ENCODE results near the gene ORM2.
A peak's percentile ranks its signal among the peaks of the same experiment; 100 is the strongest.

The ORM2 gene

DNA sequence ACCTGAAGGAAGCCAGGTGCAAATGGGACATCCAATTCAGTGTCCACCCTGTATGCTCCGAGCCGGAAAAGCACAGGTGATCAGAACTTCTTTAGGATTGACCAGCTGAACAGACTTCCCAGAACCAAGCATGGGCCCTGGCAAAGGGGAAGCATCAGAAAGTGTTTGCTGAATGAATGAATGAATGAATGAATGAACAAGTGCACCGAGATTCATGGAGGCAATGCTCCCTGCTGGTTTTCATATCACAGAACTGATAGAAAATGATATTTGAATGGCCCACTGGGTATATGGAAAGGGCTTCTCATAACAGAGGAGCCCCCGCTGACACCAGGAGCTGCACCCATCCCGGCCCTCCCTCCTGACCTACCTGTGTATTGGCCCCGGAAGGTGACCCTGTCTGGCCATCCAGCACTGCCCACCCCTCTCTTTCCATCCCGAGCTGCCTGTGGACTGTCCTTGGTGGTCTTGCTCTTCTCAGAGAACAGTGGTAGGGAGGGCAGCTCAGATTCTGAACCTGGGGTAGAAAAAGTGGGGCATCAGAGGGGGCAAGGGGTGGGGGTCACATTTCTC is 15.9 kb downstream of the ORM2 start:
- DNase-seq (ENCODE audit: low read depth), result no peak
- TF ChIP-seq, protein P1, sequence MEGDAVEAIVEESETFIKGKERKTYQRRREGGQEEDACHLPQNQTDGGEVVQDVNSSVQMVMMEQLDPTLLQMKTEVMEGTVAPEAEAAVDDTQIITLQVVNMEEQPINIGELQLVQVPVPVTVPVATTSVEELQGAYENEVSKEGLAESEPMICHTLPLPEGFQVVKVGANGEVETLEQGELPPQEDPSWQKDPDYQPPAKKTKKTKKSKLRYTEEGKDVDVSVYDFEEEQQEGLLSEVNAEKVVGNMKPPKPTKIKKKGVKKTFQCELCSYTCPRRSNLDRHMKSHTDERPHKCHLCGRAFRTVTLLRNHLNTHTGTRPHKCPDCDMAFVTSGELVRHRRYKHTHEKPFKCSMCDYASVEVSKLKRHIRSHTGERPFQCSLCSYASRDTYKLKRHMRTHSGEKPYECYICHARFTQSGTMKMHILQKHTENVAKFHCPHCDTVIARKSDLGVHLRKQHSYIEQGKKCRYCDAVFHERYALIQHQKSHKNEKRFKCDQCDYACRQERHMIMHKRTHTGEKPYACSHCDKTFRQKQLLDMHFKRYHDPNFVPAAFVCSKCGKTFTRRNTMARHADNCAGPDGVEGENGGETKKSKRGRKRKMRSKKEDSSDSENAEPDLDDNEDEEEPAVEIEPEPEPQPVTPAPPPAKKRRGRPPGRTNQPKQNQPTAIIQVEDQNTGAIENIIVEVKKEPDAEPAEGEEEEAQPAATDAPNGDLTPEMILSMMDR (IDR thresholded peaks at IDR 0.05; ENCODE audit: low read depth, low read length, missing control alignments), result no peak
- no peak overlapping the region for H3K4me3 ChIP-seq (ENCODE audit: low read depth, low read length)

DNA sequence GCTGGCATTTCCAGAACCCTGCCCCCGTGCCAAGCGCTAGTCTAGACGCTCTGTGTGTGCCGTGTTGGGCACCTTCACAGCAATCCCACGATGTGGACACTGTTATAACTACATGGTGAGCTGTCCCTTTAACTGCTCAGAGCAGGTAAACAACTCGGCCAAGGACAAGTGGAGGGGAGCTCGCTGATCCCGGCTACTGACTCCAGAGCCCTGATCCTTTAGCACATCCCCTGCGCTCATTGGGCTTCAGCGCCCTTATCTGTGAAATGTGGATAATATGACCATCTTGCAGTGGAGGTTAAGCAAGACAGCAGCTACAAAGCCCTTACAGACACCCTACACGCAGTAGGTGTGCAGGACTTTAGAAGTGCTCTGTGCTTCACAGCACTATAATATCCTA is 16.5 kb downstream of the ORM2 start:
- H3K4me3 ChIP-seq (ENCODE audit: low read depth, low read length), result no peak overlapping the region
- TF ChIP-seq, protein P1 (IDR thresholded peaks at IDR 0.05; ENCODE audit: low read depth, low read length, missing control alignments), result no peak
- DNase-seq (ENCODE audit: low read depth), result no peak

DNA sequence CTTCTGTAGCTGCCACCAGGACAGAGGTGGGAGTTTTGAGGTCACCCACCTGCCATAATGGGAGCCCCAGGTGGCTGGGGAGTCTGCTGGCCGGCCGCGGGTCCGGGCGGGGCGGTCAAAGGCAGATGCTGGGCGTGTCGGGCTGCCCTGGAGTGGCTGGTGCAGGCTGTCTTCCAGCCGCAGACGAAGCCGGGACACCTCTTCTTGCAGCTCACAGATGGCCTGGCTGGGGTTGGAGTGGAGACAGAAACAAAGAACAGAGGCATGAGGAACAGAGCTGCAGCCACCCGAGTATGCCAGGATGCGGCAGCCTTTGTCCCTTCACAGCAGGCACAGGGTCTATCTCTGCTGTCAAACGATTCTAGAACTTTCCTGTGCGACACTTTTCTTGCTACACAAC is 18.0 kb downstream of the ORM2 start:
- TF ChIP-seq, protein P1 (IDR thresholded peaks at IDR 0.05; ENCODE audit: low read depth, low read length, missing control alignments), result no peak
- DNase-seq (ENCODE audit: low read depth), result no peak
- no peak overlapping the region for H3K4me3 ChIP-seq (ENCODE audit: low read depth, low read length)

DNA sequence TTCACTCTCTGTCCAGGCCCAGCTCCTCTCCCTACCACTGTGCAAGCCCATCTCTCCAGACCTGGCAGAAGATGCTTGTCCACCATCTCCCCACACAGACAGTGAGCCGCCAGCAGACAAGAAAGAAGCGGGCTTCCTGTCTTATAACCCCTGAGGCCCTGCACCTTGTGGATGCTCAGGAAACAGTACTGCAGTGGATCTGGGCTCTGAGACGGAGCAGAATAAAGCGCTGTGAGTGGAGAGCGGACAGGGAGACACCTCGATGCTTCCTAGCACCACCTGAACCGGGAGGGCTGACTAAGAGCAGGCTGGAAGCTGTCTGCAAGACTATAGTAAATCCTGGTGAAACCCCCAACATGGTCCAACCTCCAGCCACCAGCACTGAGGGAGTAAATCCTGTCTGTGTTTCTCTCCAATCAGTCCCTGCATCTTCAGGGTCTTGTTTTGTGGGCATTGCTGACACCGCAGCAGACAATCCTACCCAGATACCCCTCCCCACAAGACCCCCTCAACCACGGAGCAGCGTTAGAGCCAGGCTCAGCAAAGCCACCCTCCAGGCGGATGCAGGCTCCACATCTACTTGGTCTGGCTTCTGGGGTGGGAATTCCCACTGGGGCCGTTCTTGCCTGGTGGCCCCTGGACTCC is 18.7 kb downstream of the ORM2 start:
- no peak for DNase-seq (ENCODE audit: low read depth)
- no peak overlapping the region for H3K4me3 ChIP-seq (ENCODE audit: low read depth, low read length)
- TF ChIP-seq, protein P1 (IDR thresholded peaks at IDR 0.05; ENCODE audit: low read depth, low read length, missing control alignments), result no peak

DNA sequence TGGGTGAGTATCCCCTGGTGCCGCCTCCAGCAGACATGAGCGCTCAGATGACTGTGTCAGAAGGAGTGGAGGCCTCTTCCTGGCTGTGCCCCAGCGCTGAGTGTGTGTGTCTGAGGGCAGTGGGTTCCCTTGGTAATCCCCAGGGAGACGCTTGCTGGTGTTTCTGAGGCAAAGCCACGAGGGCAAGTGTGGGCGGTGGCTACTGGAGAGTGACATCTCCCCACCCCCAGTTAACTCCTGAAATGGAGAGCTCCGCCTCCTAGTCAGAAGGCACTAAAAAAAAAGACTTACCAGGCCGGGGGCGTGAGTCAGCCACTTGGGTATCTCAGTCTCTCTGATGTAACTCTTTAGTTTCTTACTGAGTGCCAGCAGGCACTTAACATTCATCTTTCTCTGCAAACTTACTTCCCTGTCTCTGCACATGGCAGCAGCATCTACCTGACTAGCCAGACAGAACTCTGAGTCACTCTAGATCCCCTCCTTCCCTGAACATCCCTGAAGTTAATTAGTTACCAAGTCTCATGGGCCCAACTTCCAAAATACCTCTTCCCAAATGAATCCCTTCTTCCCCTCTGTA is 19.3 kb downstream of the ORM2 start:
- TF ChIP-seq, protein P1 (IDR thresholded peaks at IDR 0.05; ENCODE audit: low read depth, low read length, missing control alignments), result no peak
- no peak overlapping the region for H3K4me3 ChIP-seq (ENCODE audit: low read depth, low read length)
- peak; percentile 80 for DNase-seq (ENCODE audit: low read depth)

DNA sequence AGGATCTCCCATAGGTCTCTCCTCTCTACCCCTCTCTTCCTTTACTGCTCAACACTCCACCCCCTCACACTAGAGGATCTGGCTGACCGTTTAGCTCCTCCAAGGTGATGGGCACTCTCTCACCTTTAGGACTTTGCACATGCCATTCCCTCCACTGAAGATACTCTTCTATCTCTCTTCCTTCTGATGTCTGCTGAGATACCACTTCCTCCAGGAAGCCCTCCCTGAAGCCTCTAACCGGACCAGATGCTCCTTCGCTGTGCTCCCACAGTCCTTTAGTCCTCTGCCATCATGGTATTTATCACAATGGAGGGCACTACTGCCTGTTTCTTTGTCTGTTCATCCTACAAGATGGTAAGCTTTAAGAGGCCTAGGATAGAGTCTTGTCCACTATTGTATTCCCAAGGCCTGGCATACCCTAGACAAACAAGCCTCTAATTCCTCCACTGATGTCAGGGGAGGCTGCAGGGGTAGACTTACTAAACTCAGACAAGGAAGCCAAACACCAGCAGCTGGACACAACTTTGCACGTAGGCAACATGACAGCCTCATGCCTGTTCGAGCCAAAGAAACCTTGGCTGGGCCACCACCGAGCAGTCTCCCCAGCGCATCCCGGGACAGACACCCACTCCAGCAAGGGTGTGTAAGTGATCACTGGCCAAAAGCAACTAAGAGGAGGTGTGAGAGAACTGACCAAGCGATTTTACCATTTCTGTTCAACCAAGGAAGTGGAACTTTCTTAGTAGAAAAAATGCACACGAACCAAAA is 20.2 kb downstream of the ORM2 start:
- no peak for DNase-seq (ENCODE audit: low read depth)
- H3K4me3 ChIP-seq (ENCODE audit: low read depth, low read length), result no peak overlapping the region
- TF ChIP-seq, protein P1 (IDR thresholded peaks at IDR 0.05; ENCODE audit: low read depth, low read length, missing control alignments), result no peak

Measured in GM12864 (cell line).